ENCODE data around the gene NUAK2. TPM values are rescaled to one million over a fixed set of nuclear protein-coding genes. Genes with fewer than 3 reads are reported as not detected.
A peak's percentile ranks its signal among the peaks of the same experiment; 100 is the strongest.

NUAK2 gene
- total RNA-seq, 2 donors from 2014 or later: 5.1 to 8.6 TPM

DNA sequence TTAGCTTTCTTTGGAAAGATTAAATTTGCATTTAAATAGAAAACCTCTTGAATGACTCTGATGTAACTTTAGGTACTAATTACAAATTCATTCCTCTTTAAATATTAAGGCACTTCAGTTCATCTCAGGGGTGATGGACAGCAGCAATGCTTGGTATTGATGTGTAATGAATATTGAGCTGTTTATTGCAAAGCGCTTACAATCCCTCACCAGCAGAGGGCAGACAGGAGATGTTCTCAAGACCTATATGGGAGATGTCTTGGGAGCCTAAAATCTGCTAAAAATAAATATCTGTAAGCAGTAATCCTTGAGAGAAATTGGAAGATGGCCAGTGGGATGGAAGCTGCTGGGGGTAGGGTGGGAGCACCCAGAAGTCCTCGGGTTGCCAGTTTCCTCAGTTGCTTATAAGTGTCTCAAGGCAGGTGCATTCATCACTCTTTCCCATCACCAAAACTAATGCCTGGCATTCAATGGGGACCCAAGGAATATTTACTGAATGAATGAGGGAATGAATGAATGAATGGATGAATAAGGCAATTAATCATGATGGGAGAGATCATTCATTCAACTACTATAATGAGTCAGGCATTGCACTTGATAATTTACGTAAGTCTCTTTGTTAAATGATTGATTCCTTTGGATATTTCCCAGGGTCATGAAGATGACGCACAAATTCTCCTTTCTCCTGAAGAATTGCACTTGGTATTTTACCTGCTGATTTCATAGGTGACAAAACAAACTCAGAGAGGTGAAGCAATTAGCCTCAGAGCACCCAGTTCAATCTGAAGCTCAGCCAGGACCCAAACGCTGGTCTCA lies 32.9 kb upstream of the NUAK2 start:
- no peak overlapping the region for H3K4me3 Mint-ChIP-seq

DNA sequence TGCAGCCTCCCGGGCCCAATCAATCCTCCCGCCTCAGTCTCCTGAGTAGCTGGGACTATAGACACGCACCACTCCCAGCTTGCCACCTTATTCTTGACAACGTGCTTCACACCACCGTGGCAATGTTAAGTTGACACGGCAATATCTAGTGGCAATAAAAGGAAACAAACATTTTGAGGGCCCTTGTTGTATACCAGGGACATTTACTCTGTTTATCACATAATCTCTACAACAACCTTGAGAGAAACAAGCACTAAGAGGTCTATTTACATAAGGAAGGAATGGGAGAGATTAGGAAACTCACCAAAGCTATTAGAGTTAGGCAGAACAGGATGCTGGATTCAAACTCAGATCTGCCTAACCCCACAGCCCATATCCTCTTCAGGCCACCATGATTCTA lies 32.1 kb upstream of the NUAK2 start:
- no peaks in the 10 kb centered on the region for H3K9me3 ChIP-seq (ENCODE audit: control insufficient read depth, low read length, poor library complexity, severe bottlenecking)
- H3K4me1 Mint-ChIP-seq: peaks cover 7% of the 10 kb centered on the region
- H3K27ac Mint-ChIP-seq: no peak overlapping the region
- H3K4me3 Mint-ChIP-seq: no peak overlapping the region
- DNase-seq (no peak), ATAC-seq (no peak)
- H3K36me3 Mint-ChIP-seq (ENCODE audit: low read depth): peaks cover under 1% of the 10 kb centered on the region
- peaks cover 55% of the 10 kb centered on the region for H3K27me3 Mint-ChIP-seq

More for the DNA sequence above, 32.9 kb upstream of the NUAK2 start:
- Mint-ChIP-seq H3K36me3 (ENCODE audit: low read depth) (peaks cover 3% of the 10 kb centered on the region), H3K27me3 (peaks cover 48% of the 10 kb centered on the region), H3K27ac (no peak overlapping the region), H3K4me1 (peaks cover 9% of the 10 kb centered on the region)
- DNase-seq (peak; percentile 22 to 51 (median 25)), ATAC-seq (peak; percentile 79)
- H3K9me3 ChIP-seq (ENCODE audit: control insufficient read depth, low read length, poor library complexity, severe bottlenecking): no peaks in the 10 kb centered on the region

- Mint-ChIP-seq H3K4me3 (no peak overlapping the region), H3K36me3 (ENCODE audit: low read depth) (no peaks in the 10 kb centered on the region), H3K4me1 (peaks cover 6% of the 10 kb centered on the region), H3K27ac (no peak overlapping the region), H3K27me3 (peaks cover 54% of the 10 kb centered on the region)
- DNase-seq: no peak
- ATAC-seq: no peak
- H3K9me3 ChIP-seq (ENCODE audit: control insufficient read depth, low read length, poor library complexity, severe bottlenecking): no peaks in the 10 kb centered on the region
These were observed 31.6 kb upstream of the NUAK2 start for GRCh38 chr1:205353191-205353590.

GRCh38 chr1:205351984-205352713 lies 30.6 kb upstream of the NUAK2 start:
- ATAC-seq (no peak), DNase-seq (no peak)
- Mint-ChIP-seq H3K27ac (no peak overlapping the region), H3K4me3 (no peak overlapping the region), H3K36me3 (ENCODE audit: low read depth) (no peaks in the 10 kb centered on the region), H3K27me3 (peaks cover 52% of the 10 kb centered on the region), H3K4me1 (peaks cover 4% of the 10 kb centered on the region)
- H3K9me3 ChIP-seq (ENCODE audit: control insufficient read depth, low read length, poor library complexity, severe bottlenecking): no peaks in the 10 kb centered on the region

- ATAC-seq (no peak), DNase-seq (no peak)
- no peak overlapping the region for H3K27ac Mint-ChIP-seq
- H3K4me1 Mint-ChIP-seq: peaks cover 4% of the 10 kb centered on the region
- no peaks in the 10 kb centered on the region for H3K36me3 Mint-ChIP-seq (ENCODE audit: low read depth)
- H3K4me3 Mint-ChIP-seq: no peak overlapping the region
- no peaks in the 10 kb centered on the region for H3K9me3 ChIP-seq (ENCODE audit: control insufficient read depth, low read length, poor library complexity, severe bottlenecking)
- peaks cover 53% of the 10 kb centered on the region for H3K27me3 Mint-ChIP-seq
These were observed 29.2 kb upstream of the NUAK2 start for GRCh38 chr1:205350691-205351141.

- Mint-ChIP-seq H3K4me3 (no peak overlapping the region), H3K36me3 (ENCODE audit: low read depth) (no peaks in the 10 kb centered on the region), H3K27ac (no peak overlapping the region), H3K4me1 (peaks cover 2% of the 10 kb centered on the region), H3K27me3 (peaks cover 54% of the 10 kb centered on the region)
- H3K9me3 ChIP-seq (ENCODE audit: control insufficient read depth, low read length, poor library complexity, severe bottlenecking): no peaks in the 10 kb centered on the region
- DNase-seq: no peak
- ATAC-seq: no peak
These were observed 28.6 kb upstream of the NUAK2 start for GRCh38 chr1:205350124-205350523.

- Mint-ChIP-seq H3K27me3 (peaks cover 58% of the 10 kb centered on the region), H3K36me3 (ENCODE audit: low read depth) (no peaks in the 10 kb centered on the region), H3K4me1 (peaks cover 10% of the 10 kb centered on the region), H3K27ac (no peak overlapping the region), H3K4me3 (no peak overlapping the region)
- DNase-seq: no peak
- H3K9me3 ChIP-seq (ENCODE audit: control insufficient read depth, low read length, poor library complexity, severe bottlenecking): no peaks in the 10 kb centered on the region
- ATAC-seq: no peak
These were observed 27.3 kb upstream of the NUAK2 start for GRCh38 chr1:205348554-205349487.

DNA sequence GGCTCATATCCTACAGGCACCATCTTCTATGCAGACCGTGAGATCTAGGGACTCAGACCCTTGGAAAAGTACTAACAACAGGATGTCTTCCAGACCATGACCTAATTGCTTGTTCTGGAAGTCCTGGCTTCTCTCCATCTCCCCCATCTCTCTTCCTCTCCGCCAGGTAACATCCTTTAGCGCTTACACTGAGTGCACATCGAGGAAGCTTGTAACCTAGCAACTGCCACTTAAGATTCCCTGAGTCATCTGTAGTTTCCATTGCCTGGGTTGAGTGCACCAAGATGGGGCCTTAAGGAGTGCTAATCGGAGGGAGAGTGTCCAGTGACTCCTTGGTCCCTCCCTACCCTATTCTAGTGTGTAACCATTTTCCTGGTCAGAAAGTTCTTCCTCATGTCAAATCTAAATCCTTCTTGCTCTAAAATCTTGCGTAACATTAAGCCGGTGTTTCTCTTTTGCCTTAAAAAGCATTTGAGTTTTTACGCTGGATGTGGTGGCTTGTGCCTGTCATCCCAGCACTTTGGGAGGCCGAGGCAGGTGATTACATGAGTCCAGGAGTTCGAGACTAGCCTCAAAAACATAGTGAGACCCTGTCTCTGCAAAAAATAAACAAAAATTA lies 25.5 kb upstream of the NUAK2 start:
- Mint-ChIP-seq H3K4me1 (peaks cover 16% of the 10 kb centered on the region), H3K27me3 (peaks cover 62% of the 10 kb centered on the region), H3K27ac (no peak overlapping the region), H3K36me3 (ENCODE audit: low read depth) (peaks cover 4% of the 10 kb centered on the region), H3K4me3 (no peak overlapping the region)
- H3K9me3 ChIP-seq (ENCODE audit: control insufficient read depth, low read length, poor library complexity, severe bottlenecking): no peaks in the 10 kb centered on the region
- ATAC-seq: no peak
- no peak for DNase-seq

GRCh38 chr1:205345761-205346160 lies 24.2 kb upstream of the NUAK2 start:
- H3K4me3 Mint-ChIP-seq: no peak overlapping the region
- DNase-seq (no peak), ATAC-seq (no peak)
- peaks cover 69% of the 10 kb centered on the region for H3K27me3 Mint-ChIP-seq
- H3K9me3 ChIP-seq (ENCODE audit: control insufficient read depth, low read length, poor library complexity, severe bottlenecking): no peaks in the 10 kb centered on the region
- peaks cover 4% of the 10 kb centered on the region for H3K36me3 Mint-ChIP-seq (ENCODE audit: low read depth)
- peaks cover 16% of the 10 kb centered on the region for H3K4me1 Mint-ChIP-seq
- no peak overlapping the region for H3K27ac Mint-ChIP-seq

GRCh38 chr1:205344066-205344928 lies 22.8 kb upstream of the NUAK2 start:
- Mint-ChIP-seq H3K4me3 (peak overlapping the region; percentile 85), H3K27me3 (peaks cover 64% of the 10 kb centered on the region), H3K4me1 (peaks cover 14% of the 10 kb centered on the region), H3K36me3 (ENCODE audit: low read depth) (peaks cover 4% of the 10 kb centered on the region), H3K27ac (no peak overlapping the region)
- peak; percentile 82 for ATAC-seq
- DNase-seq: peak in 2 of 3 donors; percentile 20
- H3K9me3 ChIP-seq (ENCODE audit: control insufficient read depth, low read length, poor library complexity, severe bottlenecking): no peaks in the 10 kb centered on the region

DNA sequence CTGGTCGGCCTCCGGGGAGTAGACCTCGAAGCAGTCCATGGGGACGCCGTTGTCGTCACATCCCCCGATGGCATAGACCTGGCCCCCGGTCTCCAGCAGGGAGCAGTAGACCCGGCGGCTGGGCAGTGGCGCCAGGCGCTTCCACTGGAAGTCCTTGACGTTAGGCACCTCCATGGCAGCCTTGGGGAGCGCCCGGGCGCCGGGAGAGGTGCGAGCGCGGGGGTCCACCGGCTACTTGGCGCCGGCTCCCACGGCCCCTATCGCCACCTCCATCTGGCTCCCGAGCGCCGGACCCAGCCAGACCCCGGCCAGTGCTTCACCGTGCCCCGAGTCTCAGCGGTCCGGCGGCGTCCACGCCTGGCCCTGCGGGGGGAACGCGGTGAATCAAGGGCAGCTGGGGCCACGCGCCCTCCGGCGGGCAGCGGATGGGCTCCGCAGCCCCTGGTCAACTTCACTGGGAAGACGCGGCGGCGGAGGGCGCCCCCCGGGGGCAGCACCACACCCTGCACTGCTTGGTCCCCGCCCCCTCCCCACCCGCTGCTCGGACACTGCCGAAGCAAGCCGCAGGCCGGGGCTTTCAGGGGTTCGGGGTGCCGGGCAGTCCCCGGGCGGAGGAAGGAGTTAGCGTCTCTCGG lies 22.0 kb upstream of the NUAK2 start:
- Mint-ChIP-seq H3K4me3 (peak overlapping the region; percentile 85), H3K4me1 (peaks cover 14% of the 10 kb centered on the region), H3K36me3 (ENCODE audit: low read depth) (peaks cover 4% of the 10 kb centered on the region), H3K27me3 (peaks cover 56% of the 10 kb centered on the region), H3K27ac (no peak overlapping the region)
- DNase-seq (no peak), ATAC-seq (peak; percentile 33)
- H3K9me3 ChIP-seq (ENCODE audit: control insufficient read depth, low read length, poor library complexity, severe bottlenecking): no peaks in the 10 kb centered on the region

All from T-helper 17 cell (primary cell).